Neural cell (in vitro differentiated cells): Measurements from ENCODE around the gene OR6X1. TPM values are rescaled to one million over a fixed set of nuclear protein-coding genes. Genes with fewer than 3 reads are reported as not detected.

ENCODE experiments used
- H2AFZ ChIP-seq: fragments of 200-600, 300-800 bp; sonication (generic), shearing (Covaris generic); 2 replicates; pipeline ENCODE4 v1.6.0; 2014; ENCODE audit warnings: low read depth, mild to moderate bottlenecking, antibody characterized with exemption, low read length, moderate library complexity
- H3F3A ChIP-seq: fragments of 200-600 bp; shearing (Covaris generic); 2 replicates; pipeline ENCODE4 v1.6.1; 2016; ENCODE audit warnings: mild to moderate bottlenecking, moderate library complexity, mixed read lengths, antibody characterized with exemption, low read length; ENCODE audit not compliant: insufficient read depth, poor library complexity, severe bottlenecking
- H3K27ac ChIP-seq: fragments of 200-600, 300-800 bp; sonication (generic), shearing (Covaris generic); 2 replicates; pipeline ENCODE4 v1.5.1; 2014; ENCODE audit warnings: mild to moderate bottlenecking, low read length, moderate library complexity
- H3K27me3 ChIP-seq: fragments of 300-800, 200-600 bp; sonication (generic), shearing (Covaris generic); 2 replicates; pipeline ENCODE4 v1.6.0; 2014; ENCODE audit warnings: mild to moderate bottlenecking, low read depth, low read length, moderate library complexity; ENCODE audit not compliant: insufficient read depth
- H3K36me3 ChIP-seq: fragments of 300-800, 200-600 bp; sonication (generic), shearing (Covaris generic); 2 replicates; pipeline ENCODE4 v1.5.1; 2014; ENCODE audit warnings: mild to moderate bottlenecking, antibody characterized with exemption, low read length, moderate library complexity; ENCODE audit not compliant: insufficient read depth
- H3K4me2 ChIP-seq: fragments of 300-800, 200-600 bp; sonication (generic), shearing (Covaris generic); 2 replicates; pipeline ENCODE4 v1.6.0; 2014; ENCODE audit warnings: mild to moderate bottlenecking, low read length
- H3K4me3 ChIP-seq: fragments of 300-800, 200-600 bp; sonication (generic), shearing (Covaris generic); 2 replicates; pipeline ENCODE4 v1.5.1; 2014; ENCODE audit warnings: mild to moderate bottlenecking, low read length, moderate library complexity
- H3K79me2 ChIP-seq: fragments of 200-600 bp; shearing (Covaris generic); replicated peaks from 2 replicates; pipeline ENCODE4 v1.6.0; 2014; ENCODE audit warnings: mild to moderate bottlenecking, low read length, moderate library complexity; ENCODE audit not compliant: insufficient read depth
- H3K9ac ChIP-seq: fragments of 300-800, 200-600 bp; sonication (generic), shearing (Covaris generic); 2 replicates; pipeline ENCODE4 v1.6.1; 2016; ENCODE audit warnings: mild to moderate bottlenecking, low read length, mixed read lengths
- H3K9me2 ChIP-seq: fragments of 200-600 bp; shearing (Covaris generic); 2 replicates; pipeline ENCODE4 v1.6.1; 2016; ENCODE audit warnings: mild to moderate bottlenecking, low read length, mixed read lengths; ENCODE audit not compliant: insufficient read depth
- H3K9me3 ChIP-seq: fragments of 200-600, 300-800 bp; sonication (generic), shearing (Covaris generic); 2 replicates; pipeline ENCODE4 v1.6.1; 2016; ENCODE audit warnings: mild to moderate bottlenecking, mixed run types, low read length, moderate library complexity, mixed read lengths
- H4K20me1 ChIP-seq: fragments of 200-600 bp; shearing (Covaris generic); 2 replicates; pipeline ENCODE4 v1.6.1; 2016; ENCODE audit warnings: mild to moderate bottlenecking, mixed run types; ENCODE audit not compliant: insufficient read depth
- CTCF ChIP-seq: fragments of 450-650 bp; IDR thresholded peaks from 2 replicates; pipeline ENCODE4 v1.5.1; 2014; ENCODE audit warnings: antibody characterized with exemption, mild to moderate bottlenecking, moderate library complexity; ENCODE audit not compliant: poor library complexity, severe bottlenecking
- EP300 ChIP-seq: fragments of 450-650 bp; conservative IDR thresholded peaks from 2 replicates; pipeline ENCODE4 v1.6.1; 2014; ENCODE audit warnings: antibody characterized with exemption, mild to moderate bottlenecking, moderate library complexity; ENCODE audit not compliant: poor library complexity, severe bottlenecking
- EZH2 ChIP-seq: fragments of 200-600, 300-800 bp; shearing (Covaris generic), sonication (generic); IDR thresholded peaks from 2 replicates; pipeline ENCODE4 v1.6.1; 2014; ENCODE audit warnings: antibody characterized with exemption, low read length, borderline replicate concordance, mild to moderate bottlenecking; ENCODE audit not compliant: insufficient read depth, poor library complexity, severe bottlenecking
- MXI1 ChIP-seq: fragments of 450-650 bp; conservative IDR thresholded peaks from 2 replicates; pipeline ENCODE4 v1.6.1; 2014; ENCODE audit warnings: antibody characterized with exemption, mild to moderate bottlenecking; ENCODE audit not compliant: poor library complexity, severe bottlenecking
- POLR2AphosphoS5 ChIP-seq: IDR thresholded peaks from 2 replicates; pipeline ENCODE4 v1.6.1; 2012
- RAD21 ChIP-seq: fragments of 450-650 bp; conservative IDR thresholded peaks from 2 replicates; pipeline ENCODE4 v1.6.1; 2014; ENCODE audit warnings: antibody characterized with exemption, mild to moderate bottlenecking, moderate library complexity
- REST ChIP-seq: IDR thresholded peaks from 2 replicates; pipeline ENCODE4 v1.6.1; 2012; ENCODE audit warnings: borderline replicate concordance
- SMC3 ChIP-seq: fragments of 450-650 bp; conservative IDR thresholded peaks from 2 replicates; pipeline ENCODE4 v1.6.1; 2014; ENCODE audit warnings: antibody characterized with exemption, mild to moderate bottlenecking, moderate library complexity; ENCODE audit not compliant: poor library complexity
- TAF1 ChIP-seq: IDR thresholded peaks from 2 replicates; pipeline ENCODE4 v1.6.1; 2012; ENCODE audit warnings: low read depth
- polyA plus RNA-seq: library from polyadenylated mRNA; depleted of rRNA; stranded (reverse); fragments of >200 nt; gene quantifications from 2 replicates; pipeline ENCODE4 v1.2.3, GENCODE V29; 2014

The OR6X1 gene
- polyA plus RNA-seq, 1 donor from 2014 or later = not detected

GRCh38 chr11:123757976-123758375 lies 3.7 kb upstream of the OR6X1 start:
- H3K9ac ChIP-seq = no peak overlapping the region
- no peaks in the 10 kb centered on the region for H3F3A ChIP-seq
- H3K4me2 ChIP-seq = no peak overlapping the region
- H3K9me2 ChIP-seq = no peaks in the 10 kb centered on the region
- no peaks in the 10 kb centered on the region for H4K20me1 ChIP-seq
- no peak for TF ChIP-seq SMC3
- TF ChIP-seq RAD21 = no peak
- no peak for TF ChIP-seq REST
- TF ChIP-seq EP300 = no peak
- TF ChIP-seq EZH2 = no peak
- no peak for TF ChIP-seq CTCF
- no peak for TF ChIP-seq MXI1
- no peak for TF ChIP-seq TAF1
- TF ChIP-seq POLR2AphosphoS5 = no peak
- no peaks in the 10 kb centered on the region for H3K79me2 ChIP-seq
- H3K9me3 ChIP-seq = no peaks in the 10 kb centered on the region
- H3K36me3 ChIP-seq = no peaks in the 10 kb centered on the region
- no peak overlapping the region for H3K4me3 ChIP-seq
- no peaks in the 10 kb centered on the region for H3K27me3 ChIP-seq
- no peak overlapping the region for H3K27ac ChIP-seq
- H2AFZ ChIP-seq = no peak overlapping the region

- Histone ChIP-seq H3K9ac (no peak overlapping the region), H3K9me2 (no peaks in the 10 kb centered on the region), H3K27me3 (no peaks in the 10 kb centered on the region), H3K79me2 (no peaks in the 10 kb centered on the region), H3F3A (no peaks in the 10 kb centered on the region), H2AFZ (no peak overlapping the region), H3K4me3 (no peak overlapping the region), H4K20me1 (no peaks in the 10 kb centered on the region), H3K4me2 (no peak overlapping the region), H3K9me3 (no peaks in the 10 kb centered on the region), H3K36me3 (no peaks in the 10 kb centered on the region), H3K27ac (no peak overlapping the region)
- no peak for TF ChIP-seq POLR2AphosphoS5
- no peak for TF ChIP-seq REST
- no peak for TF ChIP-seq RAD21
- TF ChIP-seq MXI1 = no peak
- no peak for TF ChIP-seq EP300
- TF ChIP-seq TAF1 = no peak
- no peak for TF ChIP-seq EZH2
- no peak for TF ChIP-seq SMC3
- TF ChIP-seq CTCF = no peak
Observed at GRCh38 chr11:123755813-123756212, 1.5 kb upstream of the OR6X1 start.
